HG02885 (cell line): Measurements from ENCODE around the gene GALK1.
"Not testable (repeated sequence)": the region's sequence is repeated elsewhere in the genome, so short reads cannot be mapped to it uniquely, and the experiment has no call there.

Experiments
- ATAC-seq: cut with Tn5 transposase; IDR thresholded peaks from one replicate; pipeline ENCODE4 v1.9.1; 2021; ENCODE audit warnings: mild to moderate bottlenecking; ENCODE audit not compliant: unreplicated experiment, poor library complexity

The GALK1 gene

DNA sequence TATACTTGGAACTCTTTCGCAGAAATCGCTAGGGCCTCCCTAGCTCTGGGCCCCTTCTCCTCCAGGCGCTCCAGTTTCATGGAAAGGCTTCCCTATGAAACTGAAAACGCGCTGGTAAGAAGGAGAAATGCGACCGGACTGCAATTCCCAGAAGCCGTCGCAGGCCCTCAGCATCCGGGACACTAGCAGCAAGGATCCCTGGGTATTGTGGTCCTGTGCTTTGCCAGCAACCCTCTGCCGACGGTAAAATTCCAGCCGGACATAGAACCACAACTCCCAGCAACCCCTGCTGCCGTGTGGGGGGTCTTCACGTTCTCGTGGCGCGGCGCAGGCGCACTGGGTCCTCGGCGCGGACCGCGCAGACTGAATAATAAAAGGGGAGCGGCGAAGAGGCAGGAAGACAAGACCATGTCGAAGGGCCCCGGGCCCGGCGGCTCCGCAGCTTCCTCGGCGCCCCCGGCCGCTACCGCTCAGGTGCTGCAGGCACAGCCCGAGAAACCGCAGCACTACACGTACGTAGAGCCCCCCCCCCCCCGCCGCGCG is 19.6 kb upstream of the GALK1 start, which contains the start of gene UNK:
Gene UNK, plus strand, starts transcription at position 334 of the 543 bp plus-strand sequence. Its CDS starts 75 bp downstream, at position 409.
- peak; percentile 58 for ATAC-seq

DNA sequence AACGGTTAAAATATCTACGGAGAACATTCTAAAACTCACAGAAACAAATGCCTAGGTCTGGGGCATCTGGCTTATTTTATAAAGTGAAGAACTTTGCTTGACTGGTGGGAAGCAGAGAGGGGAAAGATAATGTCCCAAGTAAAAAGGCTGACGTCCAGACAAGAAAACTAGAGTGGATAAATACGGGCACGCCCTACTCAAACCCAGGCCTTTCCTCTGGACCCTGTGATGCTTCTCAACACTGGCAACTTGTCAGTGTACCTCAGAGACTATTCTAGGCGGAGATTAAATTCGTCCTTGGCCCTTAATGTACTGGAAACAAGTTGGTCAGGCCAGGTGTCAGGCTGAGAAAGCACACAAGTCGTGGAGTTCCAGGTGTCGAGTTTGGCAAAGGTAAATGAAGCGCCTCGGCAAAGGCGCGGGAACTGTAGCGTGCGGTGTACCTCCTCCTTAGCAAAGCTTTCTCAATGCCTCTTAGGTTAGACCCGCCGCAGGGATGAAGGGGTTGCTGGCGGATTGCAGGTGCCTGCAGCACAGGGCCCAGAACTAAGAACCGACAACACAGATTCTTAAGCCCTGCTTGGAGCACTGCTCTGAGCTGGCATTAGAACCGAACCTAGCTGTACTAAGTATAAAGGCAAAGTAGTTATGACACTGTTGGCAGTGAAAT is 18.9 kb upstream of the GALK1 start:
- ATAC-seq, result peak; percentile 0

DNA sequence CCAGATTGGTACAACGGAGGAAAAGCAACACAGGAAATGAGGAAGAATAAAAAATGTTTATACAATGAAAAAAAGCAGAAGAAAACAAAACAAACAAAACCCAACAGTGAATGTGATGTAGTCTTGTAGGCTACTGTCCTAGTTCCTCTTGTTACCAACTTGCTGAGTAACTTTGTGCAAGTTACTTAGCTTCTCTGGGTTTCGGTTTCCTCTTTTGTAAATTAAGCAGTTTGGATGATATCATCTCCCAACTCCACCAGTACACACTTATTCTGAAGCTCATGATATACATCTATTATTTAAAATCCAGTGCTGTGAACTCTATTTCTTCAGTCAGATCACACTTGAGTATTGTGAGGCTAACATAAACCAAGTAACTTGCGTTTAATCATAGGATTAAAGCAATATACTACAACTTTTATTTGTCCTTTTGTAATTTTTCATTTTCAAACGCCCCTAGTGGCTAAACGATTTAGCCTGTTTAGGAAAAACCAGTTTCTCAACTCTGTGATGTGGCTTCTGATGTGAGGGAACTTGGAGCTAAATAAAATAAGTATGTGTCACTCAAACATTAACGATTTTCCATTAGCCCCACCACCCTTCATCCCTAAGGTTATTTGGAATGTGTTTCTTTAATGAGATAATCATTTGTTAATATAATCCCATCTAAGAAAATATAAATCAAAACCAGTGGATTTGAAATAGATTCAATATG is 18.2 kb upstream of the GALK1 start:
- ATAC-seq, result no peak

DNA sequence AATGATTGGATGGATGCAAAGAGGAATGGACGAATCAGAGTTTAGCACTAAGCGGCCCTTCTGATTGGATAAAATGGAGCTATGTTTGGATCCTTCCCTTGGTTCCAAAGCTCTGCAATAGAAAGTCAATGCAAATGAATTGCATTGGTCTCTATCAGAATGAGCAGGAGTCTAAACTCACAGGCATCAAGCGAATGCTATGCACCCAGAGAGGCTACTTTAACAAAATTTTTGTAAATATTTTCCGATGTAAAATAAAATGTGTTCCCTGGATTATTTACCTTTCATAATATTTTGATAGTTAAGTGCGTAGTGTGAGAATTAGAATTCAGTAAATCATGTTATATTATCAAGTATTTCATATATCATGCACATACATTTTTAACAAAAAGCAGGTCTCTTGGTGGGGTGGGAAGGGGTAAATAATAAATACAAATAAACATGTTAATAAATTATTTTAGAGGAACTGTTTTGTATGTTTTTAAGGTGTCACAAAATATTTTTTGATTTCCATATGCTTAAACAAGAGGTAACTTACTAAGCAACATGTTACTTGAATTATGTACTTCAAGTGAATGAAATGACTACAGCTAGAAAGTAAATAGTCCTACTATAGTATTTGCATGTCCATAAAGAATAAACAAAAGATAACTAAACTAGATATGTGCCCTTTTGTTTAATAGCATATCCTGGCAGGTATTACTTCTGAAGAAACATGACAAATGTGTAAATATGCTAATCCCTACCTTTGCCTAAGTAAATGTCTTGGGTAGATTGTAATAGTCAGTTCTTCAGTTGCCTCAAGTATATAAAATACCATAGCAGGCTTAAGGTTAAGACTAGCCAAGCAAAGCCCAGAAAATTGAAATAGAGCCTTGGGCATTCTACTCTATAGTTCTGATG is 15.2 kb upstream of the GALK1 start:
- ATAC-seq, result no peak

DNA sequence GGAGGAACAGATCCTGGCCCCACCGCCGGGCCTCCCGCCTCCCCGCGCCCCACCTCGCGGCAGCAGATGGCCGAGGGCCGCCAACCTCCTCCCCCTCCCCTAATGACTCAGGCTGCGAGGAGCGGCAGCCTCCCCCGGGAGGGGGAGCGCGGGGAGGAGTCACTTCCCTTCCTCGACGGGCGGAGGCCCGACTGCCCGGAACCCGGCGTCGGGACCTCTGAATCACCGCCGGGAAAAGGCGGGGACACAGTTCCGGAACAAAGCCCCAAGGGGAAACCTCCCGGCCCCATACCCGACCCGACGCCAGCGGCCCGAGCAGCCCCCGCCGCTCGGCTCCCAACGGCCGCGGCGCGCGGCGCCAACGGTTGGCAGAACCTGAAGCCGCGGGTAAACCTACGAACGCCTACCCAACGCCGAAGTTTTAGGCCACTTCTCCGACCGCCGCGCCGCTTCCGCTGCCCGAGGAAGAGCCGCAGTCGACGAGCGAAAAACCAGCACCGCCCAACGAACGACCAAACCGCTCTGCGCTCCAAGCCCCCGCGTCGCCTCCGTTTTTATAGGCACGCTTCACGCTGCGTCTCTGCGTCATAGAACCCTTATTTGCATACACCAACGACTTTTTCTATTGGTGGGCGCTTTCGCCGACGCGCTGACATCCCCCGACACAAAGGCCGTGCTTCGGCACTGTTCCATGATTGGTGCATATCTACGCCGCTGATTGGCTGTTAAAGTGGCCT is 14.4 kb upstream of the GALK1 start:
- ATAC-seq, result peak; percentile 73

DNA sequence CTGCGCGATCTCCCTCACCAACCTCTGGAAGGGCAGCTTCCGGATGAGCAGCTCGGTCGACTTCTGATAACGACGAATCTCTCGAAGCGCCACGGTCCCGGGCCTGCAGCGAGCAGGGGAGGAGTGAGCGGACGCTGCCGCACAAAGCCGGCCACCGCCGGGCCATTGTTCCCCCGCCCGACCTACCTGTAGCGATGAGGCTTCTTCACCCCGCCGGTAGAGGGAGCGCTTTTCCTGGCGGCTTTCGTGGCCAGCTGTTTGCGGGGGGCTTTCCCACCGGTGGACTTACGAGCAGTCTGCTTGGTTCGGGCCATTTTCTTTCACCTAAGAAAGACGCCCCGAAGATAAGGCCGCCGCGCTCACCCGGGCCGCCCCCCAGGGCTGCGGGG is 13.9 kb upstream of the GALK1 start:
- peak; percentile 12 for ATAC-seq

DNA sequence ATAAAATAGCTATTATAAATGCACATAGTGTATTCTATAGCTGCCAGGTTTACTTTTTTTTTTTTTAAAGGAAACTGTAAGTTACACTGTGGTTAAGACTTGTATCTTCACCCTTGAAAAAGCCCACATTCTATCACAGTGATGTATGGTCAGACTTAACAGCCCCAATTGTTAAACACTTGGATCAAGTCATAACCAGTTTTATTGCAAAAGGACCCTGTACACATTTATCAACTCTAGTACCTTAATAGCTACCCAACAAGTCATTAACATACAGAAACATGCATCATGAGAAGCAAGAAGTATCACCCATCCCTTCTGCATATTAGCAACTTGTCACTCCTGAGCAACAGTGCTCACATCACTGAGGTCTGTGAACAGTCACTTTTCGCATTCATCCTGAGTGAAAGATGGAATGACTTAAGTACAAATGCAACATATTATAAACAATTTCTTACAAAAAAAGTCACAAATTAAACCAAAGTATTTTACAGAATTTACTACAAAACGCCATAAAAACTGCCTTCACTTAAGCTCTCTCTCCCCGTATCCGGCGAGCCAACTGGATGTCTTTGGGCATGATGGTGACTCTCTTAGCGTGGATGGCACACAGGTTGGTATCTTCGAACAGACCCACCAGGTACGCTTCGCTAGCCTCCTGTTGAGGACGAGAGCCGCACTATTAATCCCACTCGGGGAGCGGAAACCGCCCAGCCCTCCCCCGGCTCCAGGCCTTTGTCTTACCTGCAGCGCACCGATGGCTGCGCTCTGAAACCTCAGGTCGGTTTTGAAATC is 13.3 kb upstream of the GALK1 start:
- ATAC-seq, result not testable (repeated sequence)

DNA sequence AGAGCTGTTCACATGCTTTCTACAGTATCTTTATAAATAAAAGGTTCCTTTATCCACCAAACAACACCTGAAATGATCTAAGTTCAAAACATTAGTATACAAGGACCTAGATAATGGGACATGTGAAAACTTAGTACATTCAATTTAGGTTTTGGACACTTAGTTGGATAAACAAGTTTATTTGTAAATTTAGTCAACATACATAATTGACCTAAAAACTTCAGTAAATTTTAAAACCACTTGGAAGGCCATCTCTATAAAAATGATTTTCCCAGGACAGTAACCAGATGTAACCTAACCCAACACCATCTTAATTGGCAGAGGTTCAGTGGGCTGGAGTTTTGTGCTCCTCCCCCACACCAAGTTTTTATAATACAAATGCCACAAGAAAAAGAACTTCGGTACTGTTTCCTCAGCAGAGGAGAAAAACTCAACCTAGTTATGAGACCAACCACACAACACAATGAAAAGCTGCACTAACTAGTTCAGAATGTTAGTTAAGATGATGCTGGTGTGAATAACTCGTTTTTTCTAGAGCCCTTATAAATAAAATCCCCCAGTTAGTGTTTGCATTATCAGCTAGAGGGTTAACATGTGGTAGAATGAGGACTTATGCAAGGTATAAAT is 12.4 kb upstream of the GALK1 start:
- no peak for ATAC-seq

DNA sequence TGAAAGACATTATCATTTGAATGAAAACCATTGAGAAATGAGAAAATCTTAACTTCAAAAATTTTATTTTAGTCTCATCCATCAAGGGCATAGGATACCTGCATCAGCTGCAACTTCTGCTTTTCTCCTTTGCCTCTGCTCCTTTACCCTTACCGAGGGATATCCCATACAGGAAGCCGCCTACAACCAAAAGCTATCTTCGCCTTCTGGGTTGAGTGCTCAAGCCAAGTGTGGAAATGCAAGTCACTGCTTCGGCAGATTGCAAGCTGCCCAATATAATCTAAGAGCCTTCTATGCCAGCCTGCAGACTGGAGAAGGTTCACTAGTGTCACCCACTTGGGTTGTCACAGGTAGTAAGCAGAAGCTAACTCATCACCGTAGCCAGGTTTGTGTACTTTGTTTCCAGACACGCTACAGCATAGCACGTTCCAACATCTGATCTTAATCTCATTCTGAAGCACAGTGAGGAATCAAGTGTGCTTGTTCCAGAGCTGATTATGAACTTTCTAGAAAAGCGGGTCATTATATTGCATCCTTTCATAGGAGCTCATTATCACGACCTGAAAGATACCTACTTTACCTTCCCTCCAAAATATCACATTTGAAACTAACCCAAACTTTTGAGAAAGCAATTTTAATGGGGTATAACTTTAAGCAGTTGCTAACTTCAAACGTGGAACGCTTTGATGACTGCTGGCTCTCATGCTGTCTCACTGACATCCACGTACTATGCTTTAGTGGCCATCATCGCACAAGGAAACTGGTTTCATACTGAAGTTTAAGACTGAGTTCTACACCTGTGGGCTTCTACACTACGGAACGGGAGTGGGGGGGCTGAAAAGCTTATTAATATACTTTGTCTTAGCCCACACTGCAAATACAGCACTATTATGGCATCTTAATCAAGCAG is 11.6 kb upstream of the GALK1 start:
- ATAC-seq, result no peak

DNA sequence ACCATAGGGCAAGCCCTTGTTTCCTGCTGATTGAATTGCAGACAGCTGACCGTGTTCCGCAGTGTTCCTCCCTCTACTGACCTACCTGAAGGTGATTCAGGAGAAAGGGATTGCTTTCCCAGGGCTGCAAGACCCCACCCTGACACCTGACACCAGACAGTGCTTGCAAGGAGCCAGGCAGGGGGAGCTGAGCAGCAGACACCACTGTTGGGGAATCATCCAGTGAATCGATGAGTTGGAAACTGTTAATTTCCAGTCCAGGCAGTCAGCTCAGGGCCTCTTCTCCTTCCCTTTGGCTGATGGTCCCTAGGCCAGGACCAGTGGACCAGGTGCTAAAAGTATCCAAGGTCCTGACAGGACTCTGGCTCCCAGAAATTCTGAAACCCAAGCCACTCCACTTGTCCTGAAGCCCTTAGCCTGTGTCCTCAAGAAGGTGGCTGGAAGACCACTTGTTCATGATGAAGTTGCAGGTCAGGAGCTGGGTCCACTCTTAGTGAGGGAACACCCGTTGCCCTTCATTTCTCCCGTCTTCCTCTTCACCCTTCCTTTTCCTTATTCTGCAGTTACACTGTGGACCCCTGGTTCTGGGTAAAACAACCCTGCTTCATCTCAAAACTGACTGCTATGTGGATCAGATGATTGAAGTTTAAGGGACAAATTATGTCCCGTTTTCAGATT is 10.1 kb upstream of the GALK1 start:
- ATAC-seq, result no peak

DNA sequence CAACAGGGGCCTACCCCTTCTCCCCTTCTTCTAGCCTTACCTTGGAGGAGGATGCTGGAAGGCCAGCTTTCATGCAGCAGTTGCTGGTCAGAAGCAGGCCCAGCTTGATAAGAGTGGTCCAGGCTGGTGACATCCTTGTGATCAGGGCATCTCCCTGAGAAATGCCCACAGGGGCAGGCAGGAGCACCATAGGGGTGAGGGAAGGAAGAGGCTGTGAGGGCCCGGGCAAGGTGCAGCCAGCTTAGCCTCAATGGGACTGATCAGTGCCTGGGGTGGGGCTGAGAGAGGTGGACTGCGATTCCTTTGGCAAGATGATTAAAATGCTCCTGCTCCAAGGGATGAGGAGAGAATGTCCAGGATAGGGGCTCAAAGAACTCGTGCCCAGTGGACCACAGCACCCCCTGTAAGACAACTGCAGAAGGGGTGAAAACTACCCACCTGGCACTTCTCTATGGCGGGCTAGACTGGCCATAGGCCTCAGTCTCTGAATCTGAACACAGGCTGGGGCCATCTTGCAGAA is 9.5 kb upstream of the GALK1 start:
- no peak for ATAC-seq

DNA sequence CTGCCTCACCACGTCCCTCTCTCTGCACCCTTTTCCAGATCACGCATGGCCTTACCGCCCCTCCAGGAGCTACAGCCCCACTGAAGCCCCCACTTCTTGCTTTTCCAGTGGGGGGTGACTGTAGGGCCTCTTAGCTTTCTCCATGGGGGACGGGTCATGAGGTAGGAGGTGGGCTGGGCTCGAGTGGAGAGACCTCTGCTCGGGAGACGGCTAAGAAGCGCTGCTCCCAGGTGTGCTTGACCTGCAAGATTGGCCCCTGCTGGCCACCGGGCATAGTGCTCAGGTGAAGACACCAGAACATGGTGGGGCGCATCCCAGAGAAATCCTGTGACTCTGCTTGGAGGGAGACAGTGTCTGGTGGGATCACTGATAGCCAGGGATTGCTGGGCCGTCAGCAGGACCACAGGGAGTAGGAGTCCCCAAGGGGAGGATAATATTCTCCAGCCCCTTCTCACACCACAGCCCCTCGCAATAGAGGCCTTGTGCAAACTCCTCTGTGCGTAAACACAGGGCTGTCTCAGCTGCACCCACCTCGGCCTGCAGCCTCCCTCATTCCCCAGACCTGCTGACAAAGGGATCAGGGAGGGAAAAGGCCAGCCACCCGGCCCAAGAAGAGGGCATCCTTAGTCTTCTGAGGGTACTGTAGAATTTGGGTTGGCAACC is 8.9 kb upstream of the GALK1 start:
- ATAC-seq, result no peak

DNA sequence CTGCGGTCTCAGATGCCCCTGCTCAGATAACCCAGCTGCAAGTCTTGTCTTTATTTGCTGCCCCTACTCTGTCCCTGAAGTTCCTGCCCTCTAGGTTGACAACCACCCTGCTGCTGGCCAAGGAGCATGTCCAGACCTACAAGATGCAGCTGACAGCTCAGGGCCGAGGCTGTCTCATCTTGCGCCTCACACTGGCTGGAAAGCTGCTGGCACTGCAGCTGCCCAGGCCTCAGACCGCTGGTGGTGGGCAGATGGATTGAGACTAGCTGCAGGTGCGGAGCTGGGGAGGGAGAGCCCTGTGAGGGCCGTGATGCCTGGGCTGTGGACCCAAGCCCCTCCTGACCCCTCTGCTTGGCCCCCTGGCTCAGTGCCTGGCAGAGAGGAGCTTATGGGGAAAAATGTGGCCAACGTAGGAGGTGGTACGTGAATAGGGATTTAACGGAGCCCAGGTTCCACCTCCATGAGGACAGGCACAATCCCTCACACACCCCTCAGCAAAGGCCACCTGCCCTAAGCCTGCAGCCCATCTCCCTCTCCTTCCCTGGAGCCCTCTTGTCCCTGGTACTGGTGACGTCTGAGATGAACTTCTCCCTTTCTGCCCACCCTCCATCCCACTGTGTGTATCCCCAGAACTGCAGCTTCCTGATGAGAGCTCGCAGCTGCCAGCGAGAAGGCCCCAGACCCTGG is 8.3 kb upstream of the GALK1 start:
- ATAC-seq, result no peak

DNA sequence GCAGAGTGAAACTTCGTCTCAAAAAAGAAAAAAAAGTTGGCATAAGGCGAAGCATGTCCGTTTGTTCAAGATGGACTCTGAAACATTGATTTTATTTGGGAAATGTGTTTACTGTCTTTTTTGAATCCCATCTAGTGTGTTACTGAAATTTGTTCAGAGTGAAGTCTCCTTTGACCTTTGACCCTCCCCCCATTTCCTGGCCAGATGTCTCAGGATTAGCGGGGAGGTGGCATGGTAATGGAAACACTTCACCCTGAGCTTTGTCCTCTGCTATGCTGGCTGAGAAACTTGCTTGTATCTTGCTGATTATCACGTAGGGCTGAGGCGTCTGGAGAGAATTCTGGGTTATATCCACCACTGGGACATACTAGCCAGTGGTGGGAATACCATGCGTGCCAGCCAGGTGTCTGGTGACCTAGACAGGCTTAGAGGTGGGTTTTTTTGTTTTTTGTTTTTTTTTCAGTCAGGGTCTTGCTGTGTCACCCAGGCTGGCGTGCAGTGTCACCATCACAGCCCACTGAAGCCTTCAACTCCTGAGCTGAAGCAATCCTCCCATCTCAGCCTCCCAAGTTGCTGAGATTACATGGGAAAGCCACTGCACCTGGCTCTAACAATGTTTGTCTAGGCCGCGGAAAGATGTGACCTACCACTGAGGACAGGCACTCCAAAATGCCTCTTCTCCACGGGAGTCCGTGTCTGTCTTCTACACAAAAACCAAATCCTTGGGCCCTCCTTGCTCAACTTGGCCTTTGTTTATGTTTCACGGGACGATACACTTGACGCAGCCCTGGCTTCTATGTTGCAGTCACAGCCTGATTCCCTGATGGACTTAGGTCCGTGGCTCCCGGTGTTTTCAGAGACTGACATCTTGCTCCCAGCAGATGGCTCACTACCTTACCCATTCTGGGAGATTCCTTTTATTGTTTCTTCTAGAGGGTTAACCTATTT is 6.6 kb upstream of the GALK1 start:
- no peak for ATAC-seq

DNA sequence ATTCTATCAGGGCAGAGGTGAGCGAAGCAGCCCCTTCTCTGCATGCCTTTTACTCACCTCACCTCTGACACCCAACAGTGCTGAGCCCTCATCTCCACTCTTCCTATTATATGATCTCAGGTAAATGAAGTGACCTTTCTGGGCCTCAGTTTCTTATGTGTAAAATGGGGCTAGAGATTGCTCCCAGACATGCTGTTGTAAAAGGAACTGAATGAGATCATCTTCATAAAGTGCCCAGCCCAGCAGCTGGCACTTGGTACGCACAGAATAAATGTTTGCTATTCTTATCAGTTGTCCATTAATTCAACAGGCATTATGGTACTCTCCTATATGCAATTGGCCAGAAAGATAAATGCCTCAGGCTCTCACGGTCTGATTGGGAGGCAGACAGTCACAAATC is 4.5 kb upstream of the GALK1 start:
- ATAC-seq, result no peak
